GM20000 (cell line): ENCODE data around the gene RFX4.

Source experiments
- DNase-seq: peaks from one replicate; pipeline ENCODE4 v3.0.0; 2012; ENCODE audit warnings: low spot score
- TF ChIP-seq, protein P1 (sequence below): IDR thresholded peaks from 2 replicates; pipeline ENCODE4 v1.5.1; 2012; ENCODE audit warnings: mild to moderate bottlenecking, control low read depth; ENCODE audit errors: extremely low read depth, missing control alignments

Gene RFX4

DNA sequence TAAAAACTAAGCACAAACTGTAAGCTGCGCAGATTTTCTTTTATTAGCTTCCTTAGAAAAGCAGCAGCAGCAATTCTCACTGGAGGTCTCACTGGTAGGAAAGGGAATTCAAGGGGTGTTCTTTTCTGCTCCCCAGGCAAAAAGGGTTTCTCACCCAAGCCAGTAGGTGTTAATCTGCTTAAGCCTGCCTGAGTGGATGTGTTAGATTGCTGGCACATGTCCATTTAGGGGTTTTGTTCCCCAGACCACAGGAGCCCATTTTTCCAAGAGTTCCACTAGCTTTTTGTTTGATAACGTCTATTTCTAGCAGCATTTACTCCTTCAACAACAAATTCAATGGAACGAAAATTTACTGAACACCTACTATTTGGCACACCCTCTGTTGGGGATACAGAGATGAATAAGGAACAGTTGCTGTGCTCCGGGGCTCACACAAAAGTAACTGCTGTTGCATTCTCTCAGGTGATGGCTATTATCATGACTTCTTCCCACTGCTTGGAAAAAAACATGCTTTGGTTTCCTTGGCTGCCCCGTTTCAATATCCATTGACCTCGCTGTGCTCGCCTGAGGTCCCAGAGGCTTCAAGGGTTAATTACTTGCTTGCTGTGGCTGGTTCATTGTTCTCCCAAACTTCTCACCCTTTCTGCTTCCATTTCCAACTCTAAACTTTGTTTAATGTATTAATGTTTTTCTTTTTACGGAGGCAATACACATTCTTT, 160.6 kb downstream of the RFX4 start:
- TF ChIP-seq, protein P1, sequence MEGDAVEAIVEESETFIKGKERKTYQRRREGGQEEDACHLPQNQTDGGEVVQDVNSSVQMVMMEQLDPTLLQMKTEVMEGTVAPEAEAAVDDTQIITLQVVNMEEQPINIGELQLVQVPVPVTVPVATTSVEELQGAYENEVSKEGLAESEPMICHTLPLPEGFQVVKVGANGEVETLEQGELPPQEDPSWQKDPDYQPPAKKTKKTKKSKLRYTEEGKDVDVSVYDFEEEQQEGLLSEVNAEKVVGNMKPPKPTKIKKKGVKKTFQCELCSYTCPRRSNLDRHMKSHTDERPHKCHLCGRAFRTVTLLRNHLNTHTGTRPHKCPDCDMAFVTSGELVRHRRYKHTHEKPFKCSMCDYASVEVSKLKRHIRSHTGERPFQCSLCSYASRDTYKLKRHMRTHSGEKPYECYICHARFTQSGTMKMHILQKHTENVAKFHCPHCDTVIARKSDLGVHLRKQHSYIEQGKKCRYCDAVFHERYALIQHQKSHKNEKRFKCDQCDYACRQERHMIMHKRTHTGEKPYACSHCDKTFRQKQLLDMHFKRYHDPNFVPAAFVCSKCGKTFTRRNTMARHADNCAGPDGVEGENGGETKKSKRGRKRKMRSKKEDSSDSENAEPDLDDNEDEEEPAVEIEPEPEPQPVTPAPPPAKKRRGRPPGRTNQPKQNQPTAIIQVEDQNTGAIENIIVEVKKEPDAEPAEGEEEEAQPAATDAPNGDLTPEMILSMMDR = no peak
- DNase-seq = no peak

DNA sequence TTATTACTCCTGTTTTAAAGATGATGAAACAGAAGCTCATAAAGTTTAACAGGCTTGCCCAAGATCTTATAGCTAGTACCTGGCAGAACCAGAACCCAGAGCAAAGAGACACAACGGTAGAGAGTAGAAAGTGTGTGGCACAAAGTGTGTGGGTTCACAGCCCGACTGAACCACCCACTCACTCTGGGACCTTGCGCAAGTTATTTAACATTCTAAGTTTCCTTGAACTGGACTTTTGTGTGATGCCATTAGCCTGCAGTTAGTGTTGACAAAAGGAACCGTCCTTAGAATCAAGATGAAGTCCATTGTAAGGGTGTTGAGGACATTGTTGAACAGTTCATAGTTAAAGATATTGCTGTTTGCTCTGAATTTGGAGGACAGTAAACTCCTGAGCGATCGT, 161.8 kb downstream of the RFX4 start:
- TF ChIP-seq, protein P1 = no peak
- no peak for DNase-seq

DNA sequence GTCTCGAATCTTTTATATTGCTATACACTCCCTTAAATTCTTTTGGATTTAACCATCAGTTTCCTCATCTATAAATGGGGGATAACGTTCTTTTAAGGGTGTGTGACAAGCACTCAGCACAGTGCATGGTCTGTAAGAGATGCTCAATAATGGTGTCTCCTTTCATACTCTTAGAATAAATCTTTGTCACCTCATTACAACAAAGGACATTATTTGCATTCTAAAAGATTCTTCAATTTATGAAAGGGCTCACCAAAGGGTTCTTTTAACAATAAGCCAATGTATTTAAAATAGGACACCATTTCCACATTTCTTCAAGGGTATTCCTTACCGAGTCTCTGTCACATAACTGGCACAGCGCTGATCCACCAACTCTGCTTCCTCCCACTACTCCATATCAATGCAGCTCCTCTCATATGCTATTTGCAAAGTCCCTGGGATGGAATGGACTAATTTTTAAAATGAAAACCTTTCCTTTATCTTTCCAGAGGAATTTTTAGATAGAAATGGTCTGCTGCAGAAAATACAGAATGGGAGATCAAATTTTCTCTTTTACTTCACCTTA, 162.5 kb downstream of the RFX4 start:
- TF ChIP-seq, protein P1 = no peak
- no peak for DNase-seq

DNA sequence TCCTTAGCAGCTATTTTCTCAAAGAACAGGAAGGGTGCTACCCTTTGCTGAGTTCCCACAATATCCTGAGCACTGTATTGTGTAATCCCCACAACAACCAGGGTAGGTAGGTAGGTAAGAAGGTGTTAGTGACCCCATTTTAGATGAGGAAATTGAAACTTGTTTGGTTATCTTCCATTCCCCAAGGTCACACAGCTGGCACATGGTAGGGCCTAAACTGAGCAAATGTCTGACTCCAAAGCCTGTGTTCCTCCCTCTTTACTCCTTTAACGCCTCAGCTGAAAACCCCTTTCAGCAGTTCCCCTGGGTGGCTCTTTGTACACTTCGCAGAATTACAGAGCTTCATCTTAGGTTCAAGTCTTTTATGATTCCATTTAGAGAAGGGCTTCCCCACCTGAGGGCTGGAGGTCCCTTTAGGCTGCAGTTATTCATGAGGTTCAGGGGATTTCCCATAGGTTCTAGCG, 165.2 kb downstream of the RFX4 start:
- TF ChIP-seq, protein P1 = no peak
- peak; percentile 19 for DNase-seq

DNA sequence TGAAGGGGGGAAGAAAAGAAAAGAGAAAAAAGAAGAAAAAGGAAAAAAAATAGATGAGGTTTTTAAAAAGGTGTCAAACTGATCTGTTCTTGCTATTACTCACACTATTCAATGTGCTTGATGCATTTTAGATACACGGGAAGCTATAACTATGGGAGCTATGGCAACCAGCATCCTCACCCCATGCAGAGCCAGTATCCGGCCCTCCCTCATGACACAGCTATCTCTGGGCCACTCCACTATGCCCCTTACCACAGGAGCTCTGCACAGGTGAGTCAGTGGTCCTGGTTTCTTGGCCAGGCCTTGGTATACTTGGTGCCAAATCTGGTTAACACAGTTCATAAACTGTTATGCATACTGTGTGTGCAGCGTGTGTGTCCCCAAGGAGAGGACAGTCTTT, 167.7 kb downstream of the RFX4 start:
- no peak for DNase-seq
- TF ChIP-seq, protein P1 = no peak

DNA sequence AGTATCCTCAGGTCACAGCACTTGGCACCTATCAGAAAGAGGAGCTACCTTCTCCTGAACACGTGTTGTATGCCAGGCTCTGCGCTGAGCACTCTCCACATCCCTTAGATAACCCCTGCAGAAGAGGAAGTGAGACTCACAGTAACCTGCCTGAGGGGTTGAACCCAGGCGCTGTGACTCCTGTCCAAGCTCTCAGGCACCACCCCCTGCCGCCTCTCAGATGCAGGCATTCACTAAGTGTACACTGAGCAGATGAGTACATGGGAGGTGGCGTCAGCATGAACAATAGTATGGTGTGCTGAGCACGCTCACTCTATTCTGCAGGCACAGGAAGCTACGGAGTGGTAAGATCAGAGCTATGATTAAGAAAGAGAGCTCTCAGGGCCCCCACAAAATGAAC, 170.7 kb downstream of the RFX4 start:
- TF ChIP-seq, protein P1 = no peak
- DNase-seq = peak; percentile 74

DNA sequence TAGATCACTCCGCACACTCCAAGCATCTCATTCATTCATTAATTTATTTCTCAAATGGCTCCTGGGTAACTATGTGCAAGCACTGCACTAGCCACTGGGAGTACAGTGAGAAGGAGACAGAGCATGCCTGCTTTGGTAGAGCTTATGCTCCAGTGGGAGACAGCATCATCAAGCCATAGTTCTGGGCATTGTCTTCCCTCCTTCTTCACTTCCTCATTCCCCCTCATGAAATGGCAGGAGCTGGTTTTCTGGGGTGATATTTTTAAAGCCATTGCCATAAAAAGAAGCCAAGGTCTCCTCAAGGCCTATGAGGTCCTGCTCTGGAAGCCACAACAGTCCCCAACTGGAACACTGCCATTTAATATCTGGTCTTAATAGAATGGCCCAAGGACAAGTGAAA, 171.5 kb downstream of the RFX4 start:
- TF ChIP-seq, protein P1 = no peak
- DNase-seq = no peak
